ENCODE results near the gene GRIP2.

GRIP2 gene

DNA sequence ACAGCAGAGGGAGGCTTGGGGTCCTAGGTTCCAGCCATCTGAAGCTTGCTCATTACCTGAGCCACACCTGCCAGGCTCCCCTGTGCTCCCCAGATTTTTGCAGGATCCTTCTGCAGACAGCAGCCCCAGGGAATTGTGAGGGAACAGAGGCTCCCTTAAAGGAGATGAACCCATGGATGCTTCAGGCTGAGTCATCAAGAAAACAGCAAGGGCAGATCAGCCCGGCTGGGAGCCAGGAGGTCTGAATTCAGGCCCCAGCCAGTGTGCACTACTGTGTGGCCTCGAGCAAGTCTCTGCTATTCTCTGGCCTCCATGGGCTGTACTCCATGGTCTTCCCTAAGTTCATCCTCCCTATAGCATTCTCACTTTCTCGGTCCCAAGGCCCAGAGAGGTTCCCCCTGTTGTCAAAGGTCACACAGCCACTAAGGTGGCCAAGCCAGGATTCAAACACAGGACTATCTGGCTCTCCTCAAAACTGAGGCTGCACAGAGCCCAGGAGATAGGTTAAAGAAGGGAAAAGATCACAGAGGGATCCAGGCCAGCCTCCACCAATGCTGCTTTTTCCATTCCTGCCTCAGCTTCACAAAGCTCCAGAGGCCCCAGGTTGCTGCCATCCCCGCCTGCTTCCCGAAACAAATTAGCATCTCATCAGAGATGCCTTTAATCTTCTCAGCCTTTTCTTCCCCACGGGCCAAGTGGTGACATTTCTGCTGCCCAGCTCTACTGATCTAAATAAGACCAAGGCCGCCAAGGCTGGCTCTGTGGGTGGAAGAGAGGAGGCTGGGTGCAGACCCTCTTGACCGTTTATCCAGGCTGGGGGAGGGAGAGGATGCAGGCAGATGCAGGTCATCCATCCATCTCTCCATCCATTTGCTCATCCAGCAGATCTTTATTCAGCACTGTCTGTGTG, 21.2 kb upstream of the GRIP2 start:
- Histone ChIP-seq H3K14ac (ENCODE audit: low read length) (no peak overlapping the region), H2BK120ac (ENCODE audit: insufficient read depth, low read length, poor library complexity) (no peak overlapping the region), H2BK5ac (ENCODE audit: low read depth, low read length, poor library complexity) (no peak overlapping the region), H3K4ac (ENCODE audit: low read depth, low read length) (no peak overlapping the region), H3K18ac (ENCODE audit: low read length) (no peak overlapping the region), H3K9me3 (ENCODE audit: insufficient read depth, low read depth, low read length) (no peaks in the 10 kb centered on the region), H2AFZ (ENCODE audit: insufficient read depth, low read length, poor library complexity) (no peak overlapping the region), H2BK12ac (ENCODE audit: low read length) (no peak overlapping the region), H4K12ac (ENCODE audit: low read depth, low read length) (no peak overlapping the region), H3K9ac (ENCODE audit: low read length) (no peak overlapping the region), H3K79me1 (ENCODE audit: low read length) (peaks cover 3% of the 10 kb centered on the region), H3K23ac (ENCODE audit: low read length) (no peak overlapping the region), H3K27me3 (ENCODE audit: insufficient read depth, low read length) (no peaks in the 10 kb centered on the region), H3K4me1 (ENCODE audit: control insufficient read depth in 1 of 2, insufficient read depth in 2 of 2, low read length in 2 of 2) (peaks cover 10 to 22% of the 10 kb centered on the region in 2 experiments), H4K8ac (ENCODE audit: low read depth, low read length) (no peak overlapping the region), H3K4me3 (ENCODE audit: low read depth, low read length) (no peak overlapping the region), H3K27ac (ENCODE audit: low read depth, low read length) (no peak overlapping the region), H3K79me2 (ENCODE audit: control insufficient read depth, insufficient read depth, low read length, poor library complexity) (no peaks in the 10 kb centered on the region), H3K36me3 (ENCODE audit: control insufficient read depth in 1 of 2, insufficient read depth in 2 of 2, low read length in 2 of 2) (no peaks in the 10 kb centered on the region), H3K4me2 (ENCODE audit: low read length) (no peak overlapping the region), H4K91ac (ENCODE audit: low read depth, low read length) (no peak overlapping the region), H2AK5ac (ENCODE audit: low read length) (no peak overlapping the region)
- no CpG with 5 or more reads among the region's 8 CpGs for WGBS (ENCODE audit: extremely low coverage, insufficient coverage, insufficient read length)
- no peak for DNase-seq

DNA sequence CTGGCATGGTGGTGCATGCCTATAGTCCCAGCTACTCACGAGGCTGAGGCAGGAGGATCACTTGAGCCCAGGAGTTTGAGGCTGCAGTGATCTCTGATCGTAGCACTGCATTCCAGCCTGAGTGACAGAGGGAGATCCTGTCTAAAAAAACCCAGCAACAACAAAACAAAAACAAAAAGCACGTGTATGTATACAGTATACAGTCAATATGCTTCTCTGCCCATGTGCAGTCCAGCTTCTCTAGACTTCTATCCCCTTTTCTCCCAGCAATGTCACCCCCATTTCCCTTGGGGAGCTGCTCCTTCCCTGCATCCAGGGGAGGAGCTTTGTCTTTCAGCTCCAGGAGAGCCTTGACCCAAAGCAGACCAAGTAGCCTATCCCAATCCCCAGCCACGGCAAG, 20.0 kb upstream of the GRIP2 start:
- Histone ChIP-seq H2BK120ac (ENCODE audit: insufficient read depth, low read length, poor library complexity) (no peak overlapping the region), H2BK12ac (ENCODE audit: low read length) (no peak overlapping the region), H3K36me3 (ENCODE audit: control insufficient read depth in 1 of 2, insufficient read depth in 2 of 2, low read length in 2 of 2) (no peaks in the 10 kb centered on the region), H3K27me3 (ENCODE audit: insufficient read depth, low read length) (no peaks in the 10 kb centered on the region), H3K9me3 (ENCODE audit: insufficient read depth, low read depth, low read length) (no peaks in the 10 kb centered on the region), H3K9ac (ENCODE audit: low read length) (no peak overlapping the region), H3K4me1 (ENCODE audit: control insufficient read depth in 1 of 2, insufficient read depth in 2 of 2, low read length in 2 of 2) (peaks cover 0 to 17% of the 10 kb centered on the region in 2 experiments), H3K79me1 (ENCODE audit: low read length) (no peaks in the 10 kb centered on the region), H2AFZ (ENCODE audit: insufficient read depth, low read length, poor library complexity) (no peak overlapping the region), H4K8ac (ENCODE audit: low read depth, low read length) (no peak overlapping the region), H3K4me3 (ENCODE audit: low read depth, low read length) (no peak overlapping the region), H3K18ac (ENCODE audit: low read length) (no peak overlapping the region), H2AK5ac (ENCODE audit: low read length) (no peak overlapping the region), H3K4me2 (ENCODE audit: low read length) (no peak overlapping the region), H3K79me2 (ENCODE audit: control insufficient read depth, insufficient read depth, low read length, poor library complexity) (no peaks in the 10 kb centered on the region), H3K23ac (ENCODE audit: low read length) (no peak overlapping the region), H3K27ac (ENCODE audit: low read depth, low read length) (no peak overlapping the region), H2BK5ac (ENCODE audit: low read depth, low read length, poor library complexity) (no peak overlapping the region), H3K4ac (ENCODE audit: low read depth, low read length) (no peak overlapping the region), H3K14ac (ENCODE audit: low read length) (no peak overlapping the region), H4K91ac (ENCODE audit: low read depth, low read length) (no peak overlapping the region), H4K12ac (ENCODE audit: low read depth, low read length) (no peak overlapping the region)
- DNase-seq = no peak
- no CpG with 5 or more reads among the region's 4 CpGs for WGBS (ENCODE audit: extremely low coverage, insufficient coverage, insufficient read length)

DNA sequence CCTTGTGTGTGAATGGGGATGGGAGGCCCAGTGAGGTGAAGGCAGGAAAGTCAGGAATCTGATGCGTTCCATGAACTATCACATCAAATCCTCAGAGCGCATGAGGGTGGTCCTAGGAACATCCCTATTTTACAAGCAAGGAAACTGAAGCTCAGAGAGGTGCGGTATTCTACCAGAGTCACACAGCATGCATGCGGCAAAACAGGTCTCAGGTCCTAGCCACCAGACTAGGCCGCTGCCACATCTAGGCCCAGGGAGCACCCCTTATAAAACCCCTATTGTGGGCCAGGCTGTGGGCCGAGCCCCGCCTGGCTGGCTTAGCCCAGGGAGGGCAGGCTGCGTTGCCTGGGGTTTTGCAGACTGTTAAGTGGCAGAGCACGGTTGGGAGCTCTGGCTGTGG, 17.9 kb upstream of the GRIP2 start:
- H4K12ac ChIP-seq (ENCODE audit: low read depth, low read length) = no peak overlapping the region
- WGBS (ENCODE audit: extremely low coverage, insufficient coverage, insufficient read length) = no CpG with 5 or more reads among the region's 9 CpGs
- H3K23ac ChIP-seq (ENCODE audit: low read length) = no peak overlapping the region

DNA sequence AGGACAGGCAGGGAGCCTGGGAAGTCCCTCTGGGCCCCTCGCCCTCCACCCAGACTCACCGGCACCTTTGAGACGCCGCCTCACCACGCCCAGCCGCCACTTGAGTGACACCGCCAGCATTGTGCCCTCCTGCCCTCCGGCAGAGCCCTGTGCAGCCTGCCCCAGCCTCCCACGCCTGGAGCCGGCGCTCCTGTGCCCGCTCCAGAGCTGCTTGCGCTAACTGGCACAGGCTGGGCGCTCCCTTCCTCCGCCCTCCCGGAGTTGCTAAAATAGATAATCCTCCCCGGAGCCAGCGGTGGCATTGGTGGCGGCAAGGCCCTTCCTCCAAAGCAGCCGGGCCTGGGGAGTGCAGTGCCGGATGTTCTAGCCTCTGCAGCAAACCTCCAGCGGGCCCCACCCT, 15.7 kb upstream of the GRIP2 start:
- Histone ChIP-seq H3K36me3 (ENCODE audit: control insufficient read depth in 1 of 2, insufficient read depth in 2 of 2, low read length in 2 of 2) (no peaks in the 10 kb centered on the region), H2BK12ac (ENCODE audit: low read length) (no peak overlapping the region), H2AFZ (ENCODE audit: insufficient read depth, low read length, poor library complexity) (no peak overlapping the region), H3K4me1 (ENCODE audit: control insufficient read depth in 1 of 2, insufficient read depth in 2 of 2, low read length in 2 of 2) (peaks cover 6 to 17% of the 10 kb centered on the region in 2 experiments), H3K4me2 (ENCODE audit: low read length) (no peak overlapping the region), H3K79me2 (ENCODE audit: control insufficient read depth, insufficient read depth, low read length, poor library complexity) (no peaks in the 10 kb centered on the region), H4K12ac (ENCODE audit: low read depth, low read length) (no peak overlapping the region), H3K9ac (ENCODE audit: low read length) (no peak overlapping the region), H3K4ac (ENCODE audit: low read depth, low read length) (no peak overlapping the region), H3K23ac (ENCODE audit: low read length) (no peak overlapping the region), H3K79me1 (ENCODE audit: low read length) (no peaks in the 10 kb centered on the region), H4K91ac (ENCODE audit: low read depth, low read length) (no peak overlapping the region), H2BK120ac (ENCODE audit: insufficient read depth, low read length, poor library complexity) (no peak overlapping the region), H3K18ac (ENCODE audit: low read length) (no peak overlapping the region), H3K9me3 (ENCODE audit: insufficient read depth, low read depth, low read length) (no peaks in the 10 kb centered on the region), H2BK5ac (ENCODE audit: low read depth, low read length, poor library complexity) (no peak overlapping the region), H3K14ac (ENCODE audit: low read length) (no peak overlapping the region), H4K8ac (ENCODE audit: low read depth, low read length) (no peak overlapping the region), H2AK5ac (ENCODE audit: low read length) (no peak overlapping the region), H3K27ac (ENCODE audit: low read depth, low read length) (no peak overlapping the region), H3K4me3 (ENCODE audit: low read depth, low read length) (no peak overlapping the region), H3K27me3 (ENCODE audit: insufficient read depth, low read length) (no peaks in the 10 kb centered on the region)
- no CpG with 5 or more reads among the region's 22 CpGs for WGBS (ENCODE audit: extremely low coverage, insufficient coverage, insufficient read length)
- peak in 1 of 2 donors; percentile 11 for DNase-seq

More for the DNA sequence above, 17.9 kb upstream of the GRIP2 start:
- H3K9me3 ChIP-seq (ENCODE audit: insufficient read depth, low read depth, low read length) = no peaks in the 10 kb centered on the region
- no peaks in the 10 kb centered on the region for H3K79me2 ChIP-seq (ENCODE audit: control insufficient read depth, insufficient read depth, low read length, poor library complexity)
- H2AK5ac ChIP-seq (ENCODE audit: low read length) = no peak overlapping the region
- H3K4ac ChIP-seq (ENCODE audit: low read depth, low read length) = no peak overlapping the region
- no peak overlapping the region for H3K14ac ChIP-seq (ENCODE audit: low read length)
- H3K18ac ChIP-seq (ENCODE audit: low read length) = no peak overlapping the region
- H3K79me1 ChIP-seq (ENCODE audit: low read length) = no peaks in the 10 kb centered on the region
- H4K91ac ChIP-seq (ENCODE audit: low read depth, low read length) = no peak overlapping the region
- H3K27me3 ChIP-seq (ENCODE audit: insufficient read depth, low read length) = no peaks in the 10 kb centered on the region
- no peaks in the 10 kb centered on the region for H3K36me3 ChIP-seq (ENCODE audit: control insufficient read depth in 1 of 2, insufficient read depth in 2 of 2, low read length in 2 of 2)
- H3K9ac ChIP-seq (ENCODE audit: low read length) = no peak overlapping the region
- no peak overlapping the region for H4K8ac ChIP-seq (ENCODE audit: low read depth, low read length)
- no peak overlapping the region for H3K4me3 ChIP-seq (ENCODE audit: low read depth, low read length)
- H2BK5ac ChIP-seq (ENCODE audit: low read depth, low read length, poor library complexity) = no peak overlapping the region
- no peak overlapping the region for H2BK120ac ChIP-seq (ENCODE audit: insufficient read depth, low read length, poor library complexity)
- H3K4me2 ChIP-seq (ENCODE audit: low read length) = no peak overlapping the region
- H2AFZ ChIP-seq (ENCODE audit: insufficient read depth, low read length, poor library complexity) = no peak overlapping the region
- no peak overlapping the region for H2BK12ac ChIP-seq (ENCODE audit: low read length)
- no peak for DNase-seq
- H3K4me1 ChIP-seq (ENCODE audit: control insufficient read depth in 1 of 2, insufficient read depth in 2 of 2, low read length in 2 of 2) = peaks cover 3 to 20% of the 10 kb centered on the region in 2 experiments
- H3K27ac ChIP-seq (ENCODE audit: low read depth, low read length) = no peak overlapping the region
